B cell (primary cell): ENCODE results near the gene PLG.
A peak's percentile ranks its signal among the peaks of the same experiment; 100 is the strongest.

Experiments
- CTCF ChIP-seq: fragments of 200-600 bp; IDR thresholded peaks from one replicate; pipeline ENCODE4 v1.8.0; 2022; ENCODE audit warnings: antibody characterized with exemption, mild to moderate bottlenecking
- EZH2 ChIP-seq: IDR thresholded peaks from 2 replicates; pipeline ENCODE4 v1.6.1; 2012; ENCODE audit warnings: borderline replicate concordance, low read depth, mild to moderate bottlenecking, moderate library complexity, low read length; ENCODE audit not compliant: insufficient read depth, poor library complexity, severe bottlenecking

- TF ChIP-seq CTCF (peak; percentile 20), EZH2 (no peak)
Observed at GRCh38 chr6:160767647-160768019, 65.6 kb downstream of the PLG start.
